ENCODE data around the gene SHC3.

SHC3 gene

DNA sequence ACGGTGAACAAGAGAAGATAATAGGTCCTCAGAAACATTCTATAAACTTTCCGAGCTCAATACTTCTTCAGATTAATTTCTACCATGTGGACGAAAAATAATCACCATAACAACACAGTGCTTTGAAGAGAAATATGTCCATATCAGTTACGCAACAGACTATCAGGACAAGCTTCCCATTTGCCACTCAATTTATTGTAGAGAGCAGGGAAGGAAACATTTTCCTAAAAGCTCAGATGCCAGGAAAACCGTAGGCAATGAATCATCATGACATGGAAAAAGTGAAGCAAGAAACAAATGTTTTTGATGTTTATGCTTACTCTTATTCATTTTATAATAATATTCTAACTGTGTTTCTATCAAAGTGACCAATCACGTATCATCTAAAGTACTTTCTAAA, 99.8 kb downstream of the SHC3 start:
- Histone ChIP-seq H3K4me1 (ENCODE audit: control insufficient read depth, insufficient read depth, low read length, poor library complexity, severe bottlenecking) (peaks cover 4% of the 10 kb centered on the region), H3K27ac (ENCODE audit: low read depth, low read length, severe bottlenecking) (no peak overlapping the region), H3K36me3 (ENCODE audit: control insufficient read depth, insufficient read depth, low read length) (no peaks in the 10 kb centered on the region), H3K9me3 (ENCODE audit: control insufficient read depth, low read length) (no peaks in the 10 kb centered on the region), H3K4me3 (ENCODE audit: extremely low read depth, insufficient read depth, low read length, poor library complexity, severe bottlenecking) (no peak overlapping the region)
- 85 to 87% methylated on average over 3 to 5 of the region's 6 CpGs for WGBS, 2 experiments (ENCODE audit: insufficient coverage in 2 of 2)

DNA sequence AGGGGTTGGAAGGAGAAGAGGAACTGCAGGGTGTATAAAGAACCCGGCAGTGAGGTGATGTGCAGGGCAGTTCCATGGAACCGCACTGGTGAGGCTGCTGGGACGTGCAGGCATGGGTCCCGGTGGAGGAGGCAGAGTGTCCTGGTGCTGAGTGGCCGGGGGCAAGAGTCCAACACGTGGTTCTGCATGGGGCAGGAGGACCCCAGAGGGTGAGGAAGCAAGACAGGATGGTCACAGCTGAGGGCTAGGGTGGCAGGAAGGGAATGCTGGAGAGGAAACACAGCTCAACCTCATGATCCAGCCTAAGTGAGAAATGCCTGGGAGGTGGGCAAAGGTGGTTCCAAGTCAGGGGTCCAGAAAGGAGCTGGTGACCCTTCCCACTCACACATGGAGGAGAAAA, 100.2 kb downstream of the SHC3 start:
- 93 to 94% methylated on average over 6 of the region's 6 CpGs for WGBS, 2 experiments (ENCODE audit: insufficient coverage in 2 of 2)
- no peak overlapping the region for H3K4me3 ChIP-seq (ENCODE audit: extremely low read depth, insufficient read depth, low read length, poor library complexity, severe bottlenecking)
- H3K27ac ChIP-seq (ENCODE audit: low read depth, low read length, severe bottlenecking), result no peak overlapping the region

DNA sequence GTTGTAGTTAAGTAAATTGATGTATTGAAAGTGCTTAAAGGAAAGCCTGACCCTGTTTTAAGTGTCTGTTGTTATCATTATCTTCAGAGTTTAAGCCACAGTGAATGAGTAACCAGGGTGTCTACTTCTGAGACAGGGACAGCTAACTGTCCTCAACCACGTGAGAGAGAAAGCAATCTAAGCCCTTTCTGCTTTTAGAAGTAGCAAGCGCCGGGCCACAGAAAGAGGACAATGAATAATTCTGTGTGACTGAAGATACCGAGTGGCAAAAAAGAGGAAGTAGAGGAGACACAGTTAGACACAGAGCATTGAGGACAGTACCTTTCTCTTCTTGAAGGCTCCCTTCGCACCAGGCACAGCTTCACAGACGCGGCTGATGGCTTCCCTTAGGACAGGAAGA, 101.1 kb downstream of the SHC3 start:
- Histone ChIP-seq H3K4me3 (ENCODE audit: extremely low read depth, insufficient read depth, low read length, poor library complexity, severe bottlenecking) (no peak overlapping the region), H3K27ac (ENCODE audit: low read depth, low read length, severe bottlenecking) (peak overlapping the region; percentile 43), H3K36me3 (ENCODE audit: control insufficient read depth, insufficient read depth, low read length) (no peaks in the 10 kb centered on the region), H3K4me1 (ENCODE audit: control insufficient read depth, insufficient read depth, low read length, poor library complexity, severe bottlenecking) (peaks cover 4% of the 10 kb centered on the region), H3K9me3 (ENCODE audit: control insufficient read depth, low read length) (no peaks in the 10 kb centered on the region)
- 91 to 94% methylated on average over 7 of the region's 7 CpGs for WGBS, 2 experiments (ENCODE audit: insufficient coverage in 2 of 2)

More for the DNA sequence above, 100.2 kb downstream of the SHC3 start:
- H3K4me1 ChIP-seq (ENCODE audit: control insufficient read depth, insufficient read depth, low read length, poor library complexity, severe bottlenecking), result peaks cover 4% of the 10 kb centered on the region
- H3K9me3 ChIP-seq (ENCODE audit: control insufficient read depth, low read length), result no peaks in the 10 kb centered on the region
- H3K36me3 ChIP-seq (ENCODE audit: control insufficient read depth, insufficient read depth, low read length), result no peaks in the 10 kb centered on the region

DNA sequence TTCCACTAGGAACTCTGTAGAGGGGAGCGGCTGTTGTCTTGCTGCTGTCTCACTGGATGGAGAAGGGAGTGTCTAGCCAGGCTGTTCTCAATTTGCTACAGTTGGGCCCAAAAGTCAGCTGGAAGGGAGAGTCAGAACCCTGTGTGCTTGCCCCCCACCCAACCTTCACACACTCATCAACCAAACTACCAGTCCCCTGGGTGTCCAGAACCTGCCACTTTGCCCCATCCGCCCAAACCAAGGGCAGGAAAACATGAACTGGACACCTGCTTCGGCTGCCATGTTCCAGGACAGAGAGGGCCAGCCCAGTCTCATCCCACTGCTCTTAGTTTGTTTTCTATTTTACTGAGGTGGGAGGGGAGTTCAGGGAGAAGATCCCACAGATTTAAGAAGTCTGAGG, 105.2 kb downstream of the SHC3 start:
- H3K36me3 ChIP-seq (ENCODE audit: control insufficient read depth, insufficient read depth, low read length), result no peaks in the 10 kb centered on the region
- H3K4me1 ChIP-seq (ENCODE audit: control insufficient read depth, insufficient read depth, low read length, poor library complexity, severe bottlenecking), result peaks cover 4% of the 10 kb centered on the region
- no peaks in the 10 kb centered on the region for H3K9me3 ChIP-seq (ENCODE audit: control insufficient read depth, low read length)
- H3K4me3 ChIP-seq (ENCODE audit: extremely low read depth, insufficient read depth, low read length, poor library complexity, severe bottlenecking), result no peak overlapping the region
- no peak overlapping the region for H3K27ac ChIP-seq (ENCODE audit: low read depth, low read length, severe bottlenecking)
- WGBS, 2 experiments (ENCODE audit: insufficient coverage in 2 of 2), result 40 to 89% methylated on average over 1 of the region's 3 CpGs

DNA sequence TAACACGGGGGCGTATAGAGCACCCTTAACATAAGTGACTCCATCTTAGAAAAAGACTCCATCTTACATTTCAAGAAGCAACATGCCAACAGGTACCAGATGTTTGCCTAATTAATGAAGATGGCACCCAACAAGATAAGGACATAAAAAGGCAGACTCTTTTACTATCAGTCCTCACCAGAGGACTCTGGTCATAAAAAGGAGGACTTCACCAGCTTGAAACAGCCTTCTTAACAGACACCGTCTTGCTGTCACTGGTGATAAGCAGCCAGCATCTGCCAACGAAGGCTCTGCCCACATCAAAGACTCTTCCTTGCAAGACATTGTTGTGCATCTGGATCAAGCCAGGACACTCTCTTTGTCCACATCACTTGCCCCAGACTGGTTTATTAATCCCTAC, 107.0 kb downstream of the SHC3 start:
- Histone ChIP-seq H3K36me3 (ENCODE audit: control insufficient read depth, insufficient read depth, low read length) (no peaks in the 10 kb centered on the region), H3K27ac (ENCODE audit: low read depth, low read length, severe bottlenecking) (no peak overlapping the region), H3K4me3 (ENCODE audit: extremely low read depth, insufficient read depth, low read length, poor library complexity, severe bottlenecking) (no peak overlapping the region), H3K9me3 (ENCODE audit: control insufficient read depth, low read length) (no peaks in the 10 kb centered on the region), H3K4me1 (ENCODE audit: control insufficient read depth, insufficient read depth, low read length, poor library complexity, severe bottlenecking) (no peaks in the 10 kb centered on the region)
- WGBS, 2 experiments (ENCODE audit: insufficient coverage in 2 of 2), result 67 to 93% methylated on average over 2 to 3 of the region's 4 CpGs

DNA sequence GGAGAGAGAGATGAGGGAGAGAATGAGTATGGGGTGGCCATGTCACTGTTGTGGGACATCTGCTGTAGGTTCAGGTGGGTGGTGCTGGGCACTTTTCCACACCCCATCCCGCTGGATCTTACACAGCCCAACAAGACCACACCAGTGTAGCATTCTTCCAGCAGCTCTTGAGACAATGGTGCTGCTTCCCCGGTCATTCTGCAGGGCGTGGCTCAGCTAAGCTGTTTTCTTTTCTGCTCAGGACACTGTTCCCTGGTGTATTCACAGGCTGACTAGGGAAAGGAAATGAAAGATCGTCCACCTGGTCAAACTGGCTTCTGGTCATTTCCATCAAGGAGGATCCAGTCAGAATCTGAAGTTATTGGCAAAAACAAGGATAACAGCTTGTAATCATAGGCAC, 111.8 kb downstream of the SHC3 start:
- 87 to 89% methylated on average over 4 of the region's 4 CpGs for WGBS, 2 experiments (ENCODE audit: insufficient coverage in 2 of 2)

DNA sequence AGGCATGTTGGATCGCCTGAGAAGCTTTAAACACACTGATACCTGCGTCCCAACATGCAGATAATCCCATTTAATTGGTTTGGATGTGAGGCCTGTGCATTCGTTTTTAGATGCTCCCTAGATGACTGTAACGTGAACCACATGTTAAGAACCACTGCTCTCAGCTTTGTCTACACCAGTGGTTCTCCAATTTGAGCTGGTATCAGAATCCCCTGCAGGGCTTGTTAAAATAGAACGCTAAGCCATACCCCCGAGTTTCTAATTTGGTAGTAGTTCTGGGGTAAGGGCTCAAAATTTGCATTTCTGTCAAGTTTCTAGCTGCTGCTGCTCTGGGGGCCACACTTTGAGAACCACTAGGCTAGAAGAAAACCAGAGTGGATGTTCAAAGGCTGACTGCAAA, 112.7 kb downstream of the SHC3 start:
- Histone ChIP-seq H3K4me3 (ENCODE audit: extremely low read depth, insufficient read depth, low read length, poor library complexity, severe bottlenecking) (no peak overlapping the region), H3K27ac (ENCODE audit: low read depth, low read length, severe bottlenecking) (no peak overlapping the region), H3K4me1 (ENCODE audit: control insufficient read depth, insufficient read depth, low read length, poor library complexity, severe bottlenecking) (no peaks in the 10 kb centered on the region), H3K9me3 (ENCODE audit: control insufficient read depth, low read length) (no peaks in the 10 kb centered on the region), H3K36me3 (ENCODE audit: control insufficient read depth, insufficient read depth, low read length) (no peaks in the 10 kb centered on the region)
- WGBS, 2 experiments (ENCODE audit: insufficient coverage in 2 of 2), result 78 to 92% methylated on average over 5 to 6 of the region's 6 CpGs

More for the DNA sequence above, 111.8 kb downstream of the SHC3 start:
- no peaks in the 10 kb centered on the region for H3K4me1 ChIP-seq (ENCODE audit: control insufficient read depth, insufficient read depth, low read length, poor library complexity, severe bottlenecking)
- no peak overlapping the region for H3K4me3 ChIP-seq (ENCODE audit: extremely low read depth, insufficient read depth, low read length, poor library complexity, severe bottlenecking)
- H3K36me3 ChIP-seq (ENCODE audit: control insufficient read depth, insufficient read depth, low read length), result no peaks in the 10 kb centered on the region
- H3K9me3 ChIP-seq (ENCODE audit: control insufficient read depth, low read length), result no peaks in the 10 kb centered on the region
- no peak overlapping the region for H3K27ac ChIP-seq (ENCODE audit: low read depth, low read length, severe bottlenecking)

DNA sequence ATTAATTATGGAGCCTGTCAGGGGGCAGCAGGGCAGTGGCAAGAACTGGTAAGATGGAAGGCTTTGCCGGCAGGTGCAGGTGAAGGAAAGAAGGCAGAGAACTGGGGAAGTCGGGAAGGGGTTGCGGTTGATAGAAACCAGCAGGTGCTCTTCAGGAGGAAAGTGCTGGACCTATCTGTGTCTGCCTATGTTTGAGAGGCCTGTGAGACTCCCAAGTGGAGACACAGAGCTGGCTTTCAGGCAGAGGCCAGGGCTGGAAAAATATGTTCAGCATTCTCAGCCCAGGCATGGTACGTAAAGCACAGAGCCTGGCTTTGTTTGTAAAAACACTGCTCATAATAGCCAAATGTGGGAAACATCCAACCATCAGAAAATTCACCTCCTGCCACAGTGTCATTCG, 117.8 kb downstream of the SHC3 start:
- no peak overlapping the region for H3K27ac ChIP-seq (ENCODE audit: low read depth, low read length, severe bottlenecking)
- no peak overlapping the region for H3K4me3 ChIP-seq (ENCODE audit: extremely low read depth, insufficient read depth, low read length, poor library complexity, severe bottlenecking)
- no peaks in the 10 kb centered on the region for H3K36me3 ChIP-seq (ENCODE audit: control insufficient read depth, insufficient read depth, low read length)
- WGBS, 2 experiments (ENCODE audit: insufficient coverage in 2 of 2), result 95 to 98% methylated on average over 5 of the region's 5 CpGs
- H3K4me1 ChIP-seq (ENCODE audit: control insufficient read depth, insufficient read depth, low read length, poor library complexity, severe bottlenecking), result no peaks in the 10 kb centered on the region
- no peaks in the 10 kb centered on the region for H3K9me3 ChIP-seq (ENCODE audit: control insufficient read depth, low read length)

DNA sequence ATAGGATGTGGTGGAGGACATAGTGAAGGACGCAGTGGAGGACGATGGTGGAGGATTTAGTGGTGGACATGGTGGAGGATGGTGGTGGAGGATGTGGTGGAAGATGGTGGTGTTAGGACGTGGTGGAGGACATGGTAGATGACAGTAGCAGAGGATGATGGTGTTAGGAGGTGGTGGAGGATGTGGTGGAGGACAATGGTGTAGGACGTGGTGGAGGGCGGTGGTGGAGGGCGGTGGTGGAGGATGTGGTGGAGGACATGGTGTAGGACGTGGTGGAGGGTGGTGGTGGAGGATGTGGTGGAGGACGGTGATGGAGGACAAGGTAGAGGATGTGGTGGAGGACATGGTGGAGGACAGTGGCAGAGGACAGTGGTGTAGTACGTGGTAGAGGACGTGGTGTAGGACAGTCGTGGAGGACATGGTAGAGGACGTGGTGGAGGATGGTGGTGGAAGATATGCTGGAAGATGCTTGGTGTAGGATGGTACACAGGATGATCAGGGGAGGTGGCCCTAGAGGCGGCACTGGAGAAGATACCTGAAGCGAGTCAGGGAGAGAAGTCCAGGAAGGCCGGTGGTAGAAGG, 118.6 kb downstream of the SHC3 start:
- 94 to 95% methylated on average over 11 to 14 of the region's 15 CpGs for WGBS, 2 experiments (ENCODE audit: insufficient coverage in 2 of 2)
- H3K9me3 ChIP-seq (ENCODE audit: control insufficient read depth, low read length), result no peaks in the 10 kb centered on the region
- no peak overlapping the region for H3K27ac ChIP-seq (ENCODE audit: low read depth, low read length, severe bottlenecking)
- no peaks in the 10 kb centered on the region for H3K36me3 ChIP-seq (ENCODE audit: control insufficient read depth, insufficient read depth, low read length)
- no peaks in the 10 kb centered on the region for H3K4me1 ChIP-seq (ENCODE audit: control insufficient read depth, insufficient read depth, low read length, poor library complexity, severe bottlenecking)
- H3K4me3 ChIP-seq (ENCODE audit: extremely low read depth, insufficient read depth, low read length, poor library complexity, severe bottlenecking), result no peak overlapping the region

DNA sequence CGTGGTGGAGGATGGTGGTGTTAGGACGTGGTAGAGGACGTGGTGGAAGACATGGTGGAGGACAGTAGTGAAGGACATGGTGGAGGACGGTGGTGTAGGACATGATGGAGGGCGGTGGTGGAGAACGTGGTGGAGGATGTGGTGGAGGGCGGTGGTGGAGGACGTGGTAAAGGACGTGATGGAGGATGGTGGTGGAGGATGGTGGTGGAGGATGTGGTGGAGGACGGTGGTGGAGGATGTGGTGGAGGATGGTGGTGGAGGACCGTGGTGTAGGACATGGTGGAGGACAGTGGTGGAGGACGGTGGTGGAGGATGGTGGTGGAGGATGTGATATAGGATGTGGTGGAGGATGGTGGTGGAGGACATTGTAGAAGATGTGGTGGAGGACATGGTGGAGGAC, 119.7 kb downstream of the SHC3 start:
- Histone ChIP-seq H3K4me1 (ENCODE audit: control insufficient read depth, insufficient read depth, low read length, poor library complexity, severe bottlenecking) (no peaks in the 10 kb centered on the region), H3K27ac (ENCODE audit: low read depth, low read length, severe bottlenecking) (no peak overlapping the region), H3K4me3 (ENCODE audit: extremely low read depth, insufficient read depth, low read length, poor library complexity, severe bottlenecking) (no peak overlapping the region), H3K36me3 (ENCODE audit: control insufficient read depth, insufficient read depth, low read length) (no peaks in the 10 kb centered on the region), H3K9me3 (ENCODE audit: control insufficient read depth, low read length) (no peaks in the 10 kb centered on the region)
- 91 to 92% methylated on average over 10 to 12 of the region's 12 CpGs for WGBS, 2 experiments (ENCODE audit: insufficient coverage in 2 of 2)

DNA sequence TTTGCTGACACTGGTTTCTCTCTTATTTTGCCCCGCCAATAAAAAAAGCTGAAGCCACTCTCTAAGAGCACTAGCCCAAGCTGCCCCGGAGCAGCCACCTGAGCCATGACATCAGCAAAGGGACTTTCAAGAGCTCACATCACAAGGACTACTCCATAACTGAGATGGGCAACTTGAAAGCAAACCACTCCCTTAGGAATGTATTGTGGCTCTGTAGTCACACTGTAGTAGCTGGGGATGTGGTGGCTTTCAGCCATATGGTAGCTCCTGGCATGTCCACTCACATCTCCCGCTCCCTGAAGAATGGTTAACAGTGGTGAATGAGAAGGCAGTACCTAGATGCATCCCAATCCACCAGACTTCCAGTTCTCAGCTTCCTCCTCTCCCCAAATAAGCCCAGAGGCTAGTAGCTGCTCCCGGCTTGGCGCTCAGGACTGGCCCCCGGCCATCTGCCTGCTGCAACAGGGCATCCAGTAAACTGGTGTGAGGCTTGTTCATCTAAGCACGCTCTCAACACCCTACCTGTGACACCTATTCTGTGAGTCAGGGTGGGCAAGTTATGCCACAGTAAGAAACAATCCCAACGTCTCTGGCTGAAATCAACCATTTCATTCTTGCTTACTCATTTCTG, 123.6 kb downstream of the SHC3 start:
- Histone ChIP-seq H3K36me3 (ENCODE audit: control insufficient read depth, insufficient read depth, low read length) (no peaks in the 10 kb centered on the region), H3K27ac (ENCODE audit: low read depth, low read length, severe bottlenecking) (no peak overlapping the region), H3K9me3 (ENCODE audit: control insufficient read depth, low read length) (no peaks in the 10 kb centered on the region), H3K4me3 (ENCODE audit: extremely low read depth, insufficient read depth, low read length, poor library complexity, severe bottlenecking) (no peak overlapping the region), H3K4me1 (ENCODE audit: control insufficient read depth, insufficient read depth, low read length, poor library complexity, severe bottlenecking) (no peaks in the 10 kb centered on the region)
- 93 to 99% methylated on average over 7 of the region's 8 CpGs for WGBS, 2 experiments (ENCODE audit: insufficient coverage in 2 of 2)
